Testis (tissue), 2 donors: ENCODE data around the gene BRD4.

Experiments
- CTCF ChIP-seq, 3 experiments: fragments of 450-650 bp in 2 of 3; fragments of 200-600 bp in 1 of 3; sonication (generic) in 1 of 3; IDR thresholded peaks; one replicate each; pipeline ENCODE4 v1.5.1; 2016 to 2019; ENCODE audit warnings: antibody characterized with exemption in 3 of 3, mild to moderate bottlenecking in 2 of 3, moderate library complexity in 1 of 3
- POLR2A ChIP-seq: fragments of 450-650 bp; IDR thresholded peaks from one replicate; pipeline ENCODE4 v1.6.1; 2017; ENCODE audit warnings: antibody characterized with exemption, mild to moderate bottlenecking, moderate library complexity

DNA sequence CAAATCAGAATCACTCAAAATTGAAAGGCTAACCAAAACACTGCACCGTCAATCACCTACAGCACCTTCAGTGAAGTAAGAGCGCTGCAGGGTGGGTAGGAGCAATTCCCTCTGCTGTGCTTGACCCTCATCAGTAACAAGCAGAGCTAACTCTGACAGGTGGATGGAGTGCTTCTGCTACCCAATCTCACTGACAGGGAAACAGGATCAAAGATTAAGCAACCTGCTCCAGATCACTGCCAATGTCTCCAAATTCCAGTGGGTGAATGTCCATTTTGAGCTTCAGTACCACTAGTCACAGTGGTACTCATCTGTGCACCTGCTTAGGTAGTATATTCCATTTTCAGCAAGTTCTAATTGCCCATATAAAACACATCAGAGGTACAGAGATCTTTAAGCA lies 25.2 kb downstream of the BRD4 start:
- TF ChIP-seq CTCF (IDR thresholded peaks at IDR 0.05) (no peak), POLR2A (no peak)
